Pancreas (tissue), 10 donors: ENCODE measurements around the gene PVALB. TPM values are rescaled to one million over a fixed set of nuclear protein-coding genes. Genes with fewer than 3 reads are reported as not detected.

ENCODE experiments used
- ATAC-seq, 4 donors: fragments of 200-7000 bp; cut with Tn5 transposase; one replicate each; pipeline versions ENCODE4 v1.8.0 to v1.9.1; 2020; ENCODE audit warnings: mild to moderate bottlenecking in 4 of 4, moderate library complexity in 4 of 4
- DNase-seq, 6 donors: peaks; one replicate each; pipeline ENCODE4 v3.0.0-alpha.2; 2020
- FAIRE-seq: peaks from 2 replicates; lab custom pipeline; 2012; peaks lifted over from hg19 to GRCh38; lab: Jason Lieb, UNC
- H3K27ac ChIP-seq, 4 donors: fragments of 200-600 bp; sonication (generic); 1 replicate in 3 of 4; 2 replicates in 1 of 4; pipeline versions ENCODE4 v1.5.0 to v1.8.0; 2020
- H3K27me3 ChIP-seq, 4 donors: fragments of 200-600 bp; one replicate each; pipeline ENCODE4 v1.8.0; 2021
- H3K36me3 ChIP-seq, 3 donors: fragments of 200-600 bp; sonication (generic) in 1 of 3; one replicate each; pipeline versions ENCODE4 v1.5.0 to v1.8.0; 2020 to 2021
- H3K4me1 ChIP-seq, 3 donors: fragments of 200-600 bp; one replicate each; pipeline ENCODE4 v1.8.0; 2021
- H3K4me3 ChIP-seq, 4 donors: fragments of 200-600 bp; sonication (generic) in 2 of 4; one replicate each; pipeline versions ENCODE4 v1.5.0 to v1.8.0; 2020 to 2021
- H3K9me3 ChIP-seq, 4 donors: fragments of 200-600 bp; one replicate each; pipeline ENCODE4 v1.8.0; 2021
- WGBS, 2 donors: extraction: QIAGEN DNeasy Blood & Tissue Kit; methylation state at CpG; one replicate each; pipeline ENCODE4 v1.1.7; 2013; 5-methylcytosine and 5-hydroxymethylcytosine counted together
- intact Hi-C, 3 donors: fragments of 100-400 bp; cut with DNase I; formaldehyde crosslinking; loops; one replicate each; pipeline versions ENCODE4 v1.11.1 to v1.14.2; 2022
- polyA plus RNA-seq, 2 donors: library from polyadenylated mRNA; stranded (reverse); fragments of 200-250 nt; gene quantifications; one replicate each; pipeline ENCODE4 v1.2.3, GENCODE V29; 2013
- total RNA-seq, 6 donors: library from RNA; stranded (reverse); fragmentation: NEBNext Ultra II Directional in 4 of 6; extraction: Animal tissue kit (Norgen Biotek cat#: 25700) in 4 of 6; gene quantifications; one replicate each; pipeline versions ENCODE4 v1.2.1 to v1.2.4, GENCODE V29; 2021 to 2023
- TF ChIP-seq, protein P1 (sequence below), 4 donors: fragments of 200-600 bp; sonication (generic) in 3 of 4; IDR thresholded peaks; one replicate each; pipeline versions ENCODE4 v1.5.0 to v1.8.0; 2021; ENCODE audit warnings: antibody characterized with exemption in 4 of 4
- donor health status: healthy with polysubstance abuse.
- donor health status: DM: no; HTN: no; CAD: no; lungs with moderate emphysema.
- donor health status: DM: no; HTN: no; CAD: no.
- donor health status: control.
- donor health status: control.
- donor health status: Bipolar disorder and iron deficiency.
- donor health status: DM: yes; HTN: yes; CAD: no.
- donor health status: DM: no; HTN: no; CAD: no.
- donor health status: DM: no; HTN: no; CAD: no.
- donor health status: DM: yes; HTN: yes; CAD: no.

The PVALB gene
- total and polyA plus RNA-seq, 8 donors, result 0.54 TPM; not detected in 7

DNA sequence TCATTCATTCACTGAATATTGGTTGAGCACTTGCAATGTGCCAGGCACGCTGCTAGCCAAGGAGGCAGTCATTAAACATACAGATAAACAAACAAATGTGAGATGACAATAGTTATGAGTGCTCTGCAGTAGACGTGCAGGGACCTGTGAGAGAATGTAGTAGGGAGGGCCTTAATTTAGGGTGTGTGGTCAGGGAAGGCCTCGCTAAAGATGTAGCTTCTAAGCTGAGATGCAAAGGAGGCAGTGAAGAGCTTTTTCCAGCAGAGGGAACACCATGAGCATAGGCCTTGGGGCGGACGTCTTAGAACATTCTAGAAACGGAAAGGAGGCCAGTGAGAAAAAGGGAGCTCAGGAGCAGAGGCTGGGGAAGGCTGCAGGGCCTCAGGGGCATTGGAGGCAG, 43.2 kb upstream of the PVALB start:
- no peak for FAIRE-seq
- H3K27ac ChIP-seq, result peak overlapping the region in 1 of 4 donors; percentile 9

DNA sequence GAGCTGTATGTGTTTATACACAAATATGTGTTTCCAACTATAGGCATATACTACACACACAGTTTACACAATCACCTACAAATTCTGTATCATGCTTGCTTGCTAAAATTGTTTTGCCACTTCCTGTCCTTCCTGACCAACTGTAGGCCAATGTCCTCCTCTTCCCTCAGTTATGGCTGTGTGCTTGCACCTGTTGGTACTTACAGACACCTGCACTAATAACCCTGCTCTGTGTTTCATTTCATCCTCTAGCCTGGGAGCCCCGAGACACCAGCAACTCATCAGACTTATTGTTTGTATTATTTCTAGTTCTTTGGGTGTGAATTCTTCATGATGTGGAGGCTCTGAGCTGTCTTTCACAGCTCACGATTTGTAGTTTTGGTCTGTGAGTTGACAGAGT, 42.1 kb upstream of the PVALB start:
- no peak for DNase-seq
- Histone ChIP-seq H3K4me1 (peaks cover 0 to 2% (median 0%) of the 10 kb centered on the region in 3 donors), H3K36me3 (no peaks in the 10 kb centered on the region), H3K27me3 (no peaks in the 10 kb centered on the region), H3K27ac (no peak overlapping the region), H3K4me3 (no peak overlapping the region), H3K9me3 (no peaks in the 10 kb centered on the region)
- no peak for FAIRE-seq
- TF ChIP-seq, protein P1, sequence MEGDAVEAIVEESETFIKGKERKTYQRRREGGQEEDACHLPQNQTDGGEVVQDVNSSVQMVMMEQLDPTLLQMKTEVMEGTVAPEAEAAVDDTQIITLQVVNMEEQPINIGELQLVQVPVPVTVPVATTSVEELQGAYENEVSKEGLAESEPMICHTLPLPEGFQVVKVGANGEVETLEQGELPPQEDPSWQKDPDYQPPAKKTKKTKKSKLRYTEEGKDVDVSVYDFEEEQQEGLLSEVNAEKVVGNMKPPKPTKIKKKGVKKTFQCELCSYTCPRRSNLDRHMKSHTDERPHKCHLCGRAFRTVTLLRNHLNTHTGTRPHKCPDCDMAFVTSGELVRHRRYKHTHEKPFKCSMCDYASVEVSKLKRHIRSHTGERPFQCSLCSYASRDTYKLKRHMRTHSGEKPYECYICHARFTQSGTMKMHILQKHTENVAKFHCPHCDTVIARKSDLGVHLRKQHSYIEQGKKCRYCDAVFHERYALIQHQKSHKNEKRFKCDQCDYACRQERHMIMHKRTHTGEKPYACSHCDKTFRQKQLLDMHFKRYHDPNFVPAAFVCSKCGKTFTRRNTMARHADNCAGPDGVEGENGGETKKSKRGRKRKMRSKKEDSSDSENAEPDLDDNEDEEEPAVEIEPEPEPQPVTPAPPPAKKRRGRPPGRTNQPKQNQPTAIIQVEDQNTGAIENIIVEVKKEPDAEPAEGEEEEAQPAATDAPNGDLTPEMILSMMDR (IDR thresholded peaks at IDR 0.05), result no peak
- intact Hi-C loops, result loop anchor here in 2 of 3 donors (5.0 kb wide), 3 partner anchors 77 to 317 kb away; no protein-coding TSS in a partner anchor
- no peak for ATAC-seq
- WGBS, 2 donors, result 75 to 81% methylated on average over 2 of the region's 2 CpGs

More for the DNA sequence above, 43.2 kb upstream of the PVALB start:
- H3K27me3 ChIP-seq, result no peaks in the 10 kb centered on the region
- no peaks in the 10 kb centered on the region for H3K36me3 ChIP-seq
- WGBS, 2 donors, result 60 to 70% methylated on average over 6 of the region's 6 CpGs
- TF ChIP-seq, protein P1 (IDR thresholded peaks at IDR 0.05), result no peak
- no peak overlapping the region for H3K4me3 ChIP-seq
- intact Hi-C loops, result no loop called here
- DNase-seq (no peak), ATAC-seq (no peak)
- no peaks in the 10 kb centered on the region for H3K9me3 ChIP-seq
- peaks cover 0 to 2% (median 0%) of the 10 kb centered on the region in 3 donors for H3K4me1 ChIP-seq

DNA sequence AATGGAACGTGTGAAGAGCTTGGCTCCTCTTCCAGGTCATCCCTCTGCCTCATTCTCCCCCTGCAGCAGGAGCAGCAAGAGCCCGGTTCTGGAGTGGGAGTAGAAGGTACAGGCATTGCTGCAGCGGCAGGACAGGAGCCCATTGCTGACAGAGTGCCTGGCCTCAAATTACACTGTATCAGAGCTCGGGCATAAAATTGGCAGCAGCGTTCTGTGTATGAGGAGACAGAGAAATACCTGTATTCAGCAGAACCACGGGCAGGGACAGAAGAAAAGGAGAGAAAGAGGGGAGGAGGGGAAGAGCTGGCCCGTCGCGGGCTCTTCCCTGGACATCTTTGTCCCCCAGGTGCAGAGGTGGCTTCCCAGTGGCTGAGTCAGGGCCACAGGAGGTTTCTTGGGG, 41.3 kb upstream of the PVALB start:
- WGBS, 2 donors, result 52 to 64% methylated on average over 9 of the region's 9 CpGs
- Histone ChIP-seq H3K36me3 (no peaks in the 10 kb centered on the region), H3K4me1 (peaks cover 0 to under 1% (median 0%) of the 10 kb centered on the region in 3 donors), H3K9me3 (no peaks in the 10 kb centered on the region), H3K4me3 (no peak overlapping the region), H3K27ac (no peak overlapping the region), H3K27me3 (no peaks in the 10 kb centered on the region)
- FAIRE-seq (no peak), ATAC-seq (no peak), DNase-seq (no peak)
- TF ChIP-seq, protein P1 (IDR thresholded peaks at IDR 0.05), result no peak
- intact Hi-C loops, result loop anchor here in 2 of 3 donors (5.0 kb wide), 3 partner anchors 76 to 316 kb away; no protein-coding TSS in a partner anchor

DNA sequence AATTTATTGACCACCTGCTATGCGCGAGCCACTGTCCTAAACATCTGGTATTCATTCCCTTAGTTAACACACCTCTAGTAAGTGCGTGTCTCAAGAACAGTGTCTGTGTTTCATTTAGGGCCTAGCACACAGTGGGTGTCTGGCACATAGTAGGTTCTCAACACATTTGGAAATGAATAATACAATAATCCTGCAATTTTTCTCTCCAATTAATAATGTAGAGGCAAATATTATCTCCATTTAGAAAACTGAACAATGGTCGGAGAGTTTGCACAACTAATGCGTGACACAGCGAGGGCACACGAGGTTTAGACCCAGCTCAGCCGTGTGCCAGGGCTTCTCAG, 39.9 kb upstream of the PVALB start:
- H3K36me3 ChIP-seq, result no peaks in the 10 kb centered on the region
- no peaks in the 10 kb centered on the region for H3K9me3 ChIP-seq
- ATAC-seq (no peak), DNase-seq (no peak), FAIRE-seq (no peak)
- 52 to 53% methylated on average over 8 of the region's 8 CpGs for WGBS, 2 donors
- no peaks in the 10 kb centered on the region for H3K4me1 ChIP-seq
- H3K4me3 ChIP-seq, result no peak overlapping the region
- H3K27ac ChIP-seq, result no peak overlapping the region
- no peaks in the 10 kb centered on the region for H3K27me3 ChIP-seq
- intact Hi-C loops, result loop anchor here in 2 of 3 donors (5.0 kb wide), 3 partner anchors 74 to 314 kb away; no protein-coding TSS in a partner anchor
- TF ChIP-seq, protein P1 (IDR thresholded peaks at IDR 0.05), result no peak

DNA sequence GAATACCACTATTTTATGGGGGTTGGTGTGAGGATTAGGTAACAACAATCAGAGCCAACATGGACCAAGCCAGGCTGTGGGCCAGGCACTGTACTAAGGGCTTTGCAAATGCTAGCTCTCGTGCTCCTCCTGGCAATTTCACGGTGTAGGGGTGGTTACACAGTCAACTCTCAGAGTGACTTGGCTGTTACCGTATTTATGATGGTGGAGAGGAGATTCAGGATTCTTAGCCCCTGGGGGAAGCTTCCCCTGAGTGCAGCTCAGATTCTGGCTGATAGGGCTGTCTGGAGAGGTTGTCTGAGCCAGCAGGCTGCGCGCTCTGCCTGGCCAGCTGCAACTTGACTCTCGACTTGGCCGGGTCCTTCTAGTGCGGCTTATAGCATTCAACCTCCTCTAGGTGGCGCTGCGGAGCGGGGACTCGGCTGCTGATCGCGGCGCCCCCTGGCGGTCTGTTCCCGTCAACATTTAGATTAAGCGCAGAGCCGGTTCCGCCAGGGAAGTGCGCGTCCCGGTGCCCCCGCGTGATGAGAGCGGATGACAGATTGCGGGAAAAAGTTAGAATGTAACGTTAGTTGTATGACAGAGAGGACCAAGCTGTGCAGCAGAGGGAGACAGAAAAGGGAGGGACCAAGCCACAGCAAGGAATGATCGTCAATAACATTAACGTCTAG, 39.4 kb upstream of the PVALB start:
- DNase-seq (peak; percentile 79 to 99 (median 92)), FAIRE-seq (no peak), ATAC-seq (peak; percentile 91 to 97 (median 96))
- Histone ChIP-seq H3K9me3 (no peaks in the 10 kb centered on the region), H3K4me1 (no peaks in the 10 kb centered on the region), H3K36me3 (no peaks in the 10 kb centered on the region), H3K4me3 (no peak overlapping the region), H3K27me3 (no peaks in the 10 kb centered on the region), H3K27ac (no peak overlapping the region)
- 4 to 5% methylated on average over 30 of the region's 30 CpGs for WGBS, 2 donors
- TF ChIP-seq, protein P1 (IDR thresholded peaks at IDR 0.05), result peak; percentile 100
- intact Hi-C loops, result loop anchor here in 2 of 3 donors (5.0 kb wide), 3 partner anchors 74 to 314 kb away; no protein-coding TSS in a partner anchor
